Measurements from ENCODE around the gene TUBGCP6. TPM values are rescaled to one million over a fixed set of nuclear protein-coding genes. Genes with fewer than 3 reads are reported as not detected.

TUBGCP6 gene
- total and polyA plus RNA-seq, 2 donors (not counting 3 experiments of a cell fraction or from before 2014, with no cell fraction given), result 33.1 to 45.3 TPM

DNA sequence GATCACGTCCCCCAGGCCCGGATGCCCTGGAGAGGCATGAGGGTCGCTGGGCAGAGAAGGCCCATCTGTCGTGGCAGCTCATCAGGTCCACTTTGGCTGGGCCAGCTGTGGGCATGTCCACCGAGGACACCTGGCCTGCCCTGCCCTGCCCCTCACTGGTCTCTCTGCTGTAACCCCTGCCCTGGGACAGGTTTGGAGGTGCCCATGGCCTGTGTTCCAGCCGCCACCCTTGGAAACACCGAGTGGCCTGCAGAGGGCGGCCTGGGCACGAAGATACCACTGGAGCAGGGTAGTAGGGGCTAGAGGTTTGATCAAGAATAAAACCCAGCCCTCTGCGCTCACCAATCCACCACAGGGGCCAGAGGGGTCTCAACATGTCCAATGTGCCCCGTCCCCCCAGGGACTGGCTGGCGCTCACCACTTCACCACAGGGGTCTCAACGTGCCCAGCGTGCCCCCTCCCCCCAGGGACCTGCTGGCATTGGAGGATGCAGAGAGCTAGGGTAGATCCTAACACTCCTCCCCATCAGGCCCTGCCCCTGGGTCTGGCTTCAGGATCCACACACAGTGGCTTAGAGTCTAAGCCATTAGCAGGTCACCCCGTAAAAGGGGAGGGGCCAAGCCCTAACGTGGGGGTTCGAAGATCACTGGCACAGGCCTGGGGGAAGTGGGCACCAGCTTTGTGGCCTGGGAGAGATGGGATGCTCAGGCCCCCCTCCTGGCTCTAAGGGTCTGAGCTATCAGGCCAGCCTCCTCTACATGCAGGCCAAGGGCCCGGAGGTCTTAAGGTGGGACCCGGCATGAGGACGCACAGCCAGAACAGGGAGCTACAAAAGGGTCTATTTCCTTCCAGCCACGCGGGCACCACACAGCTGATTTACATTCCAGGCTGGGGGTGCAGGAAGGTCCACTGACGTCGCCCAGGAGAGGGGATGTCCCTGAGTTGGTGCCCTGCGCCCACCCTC, 7.5 kb upstream of the TUBGCP6 start:
- no peak overlapping the region for H3K27ac ChIP-seq (ENCODE audit: insufficient read depth, low read depth, low read length)
- H3K4me2 ChIP-seq (ENCODE audit: insufficient read depth, low read length), result no peak overlapping the region
- no peaks in the 10 kb centered on the region for H4K20me1 ChIP-seq (replicated peaks; ENCODE audit: control insufficient read depth, extremely low read depth, insufficient read depth, low read length)
- no peak overlapping the region for H2AFZ ChIP-seq (ENCODE audit: low read depth, low read length)
- H3K79me2 ChIP-seq (ENCODE audit: control insufficient read depth, insufficient read depth, low read length), result no peaks in the 10 kb centered on the region
- FAIRE-seq (peak; percentile 83), DNase-seq (ENCODE audit: low read depth, low spot score) (peak; percentile 67)
- H3K4me1 ChIP-seq (ENCODE audit: control insufficient read depth, extremely low read depth, insufficient read depth, low read length), result peaks cover 11% of the 10 kb centered on the region
- H3K9me3 ChIP-seq (replicated peaks; ENCODE audit: control insufficient read depth, insufficient read depth, low read length), result no peaks in the 10 kb centered on the region
- ChIA-PET CTCF (interaction anchor here (0.5 to 4.2 kb wide), 24 partner anchors 10 to 273 kb away, joined by 3 to 60 read pairs (median 4); partner anchors contain the start of genes DENND6B, MAPK11, MAPK12 and SCO2), POLR2A (no interaction called here)
- H3K4me3 ChIP-seq (replicated peaks in 1 of 3; ENCODE audit: insufficient read depth in 1 of 3, low read depth in 1 of 3, low read length in 3 of 3), result no peak overlapping the region
- peaks cover 0 to 30% of the 10 kb centered on the region in 2 experiments for H3K36me3 ChIP-seq (ENCODE audit: control insufficient read depth in 2 of 2, extremely low read depth in 1 of 2, insufficient read depth in 2 of 2, low read length in 2 of 2)
- intact Hi-C loops (cut with micrococcal nuclease), result loop anchor here (1.0 kb wide), 3 partner anchors 75 to 246 kb away; partner anchors contain the start of gene DENND6B
- H3K9me1 ChIP-seq (replicated peaks; ENCODE audit: control insufficient read depth, extremely low read depth, insufficient read depth, low read length), result no peaks in the 10 kb centered on the region
- no peaks in the 10 kb centered on the region for H3K27me3 ChIP-seq (ENCODE audit: control insufficient read depth in 2 of 2, insufficient read depth in 2 of 2, low read length in 2 of 2)
- H3K9ac ChIP-seq (replicated peaks; ENCODE audit: extremely low read depth, insufficient read depth, low read length), result no peak overlapping the region
- TF ChIP-seq GATA2 (IDR thresholded peaks at IDR 0.05; ENCODE audit: insufficient read depth, insufficient read length, low read depth, low read length) (no peak), EZH2 (IDR thresholded peaks at IDR 0.05; ENCODE audit: borderline replicate concordance, low read depth, low read length, severe bottlenecking) (no peak), MYC (IDR thresholded peaks at IDR 0.05; ENCODE audit: low read depth, low read length) (no peak), POLR2A (IDR thresholded peaks at IDR 0.05; ENCODE audit: low read depth, low read length) (no peak), JUN (IDR thresholded peaks at IDR 0.05; ENCODE audit: borderline replicate concordance, insufficient read depth, insufficient read length, low read depth) (no peak), FOS (IDR thresholded peaks at IDR 0.05; ENCODE audit: borderline replicate concordance, insufficient read depth, low read length) (no peak), POLR2AphosphoS5 (IDR thresholded peaks at IDR 0.05; ENCODE audit: insufficient read depth, low read depth, low read length) (peak; percentile 10)
- TF ChIP-seq, protein P1, sequence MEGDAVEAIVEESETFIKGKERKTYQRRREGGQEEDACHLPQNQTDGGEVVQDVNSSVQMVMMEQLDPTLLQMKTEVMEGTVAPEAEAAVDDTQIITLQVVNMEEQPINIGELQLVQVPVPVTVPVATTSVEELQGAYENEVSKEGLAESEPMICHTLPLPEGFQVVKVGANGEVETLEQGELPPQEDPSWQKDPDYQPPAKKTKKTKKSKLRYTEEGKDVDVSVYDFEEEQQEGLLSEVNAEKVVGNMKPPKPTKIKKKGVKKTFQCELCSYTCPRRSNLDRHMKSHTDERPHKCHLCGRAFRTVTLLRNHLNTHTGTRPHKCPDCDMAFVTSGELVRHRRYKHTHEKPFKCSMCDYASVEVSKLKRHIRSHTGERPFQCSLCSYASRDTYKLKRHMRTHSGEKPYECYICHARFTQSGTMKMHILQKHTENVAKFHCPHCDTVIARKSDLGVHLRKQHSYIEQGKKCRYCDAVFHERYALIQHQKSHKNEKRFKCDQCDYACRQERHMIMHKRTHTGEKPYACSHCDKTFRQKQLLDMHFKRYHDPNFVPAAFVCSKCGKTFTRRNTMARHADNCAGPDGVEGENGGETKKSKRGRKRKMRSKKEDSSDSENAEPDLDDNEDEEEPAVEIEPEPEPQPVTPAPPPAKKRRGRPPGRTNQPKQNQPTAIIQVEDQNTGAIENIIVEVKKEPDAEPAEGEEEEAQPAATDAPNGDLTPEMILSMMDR (IDR thresholded peaks at IDR 0.05; ENCODE audit: extremely low read depth in 1 of 2, insufficient read depth in 1 of 2, low read depth in 1 of 2, low read length in 2 of 2), result peak; percentile 75 to 81
- TF ChIP-seq, protein P2, sequence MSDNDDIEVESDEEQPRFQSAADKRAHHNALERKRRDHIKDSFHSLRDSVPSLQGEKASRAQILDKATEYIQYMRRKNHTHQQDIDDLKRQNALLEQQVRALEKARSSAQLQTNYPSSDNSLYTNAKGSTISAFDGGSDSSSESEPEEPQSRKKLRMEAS (IDR thresholded peaks at IDR 0.05; ENCODE audit: insufficient read depth, insufficient read length), result no peak
- dilution Hi-C loops (cut with MboI; ENCODE audit: extremely low pct_ligation_motif_present, low sequenced_read_pairs), result no loop called here
- no TSS peak for BruUV-seq (replicated peaks)

Data from endothelial cell of umbilical vein (primary cell).